ENCODE measurements around the gene TSPAN18. TPM values are rescaled to one million over a fixed set of nuclear protein-coding genes. Genes with fewer than 3 reads are reported as not detected.

The TSPAN18 gene
- total RNA-seq, 1 donor from 2014 or later: 46.4 TPM

DNA sequence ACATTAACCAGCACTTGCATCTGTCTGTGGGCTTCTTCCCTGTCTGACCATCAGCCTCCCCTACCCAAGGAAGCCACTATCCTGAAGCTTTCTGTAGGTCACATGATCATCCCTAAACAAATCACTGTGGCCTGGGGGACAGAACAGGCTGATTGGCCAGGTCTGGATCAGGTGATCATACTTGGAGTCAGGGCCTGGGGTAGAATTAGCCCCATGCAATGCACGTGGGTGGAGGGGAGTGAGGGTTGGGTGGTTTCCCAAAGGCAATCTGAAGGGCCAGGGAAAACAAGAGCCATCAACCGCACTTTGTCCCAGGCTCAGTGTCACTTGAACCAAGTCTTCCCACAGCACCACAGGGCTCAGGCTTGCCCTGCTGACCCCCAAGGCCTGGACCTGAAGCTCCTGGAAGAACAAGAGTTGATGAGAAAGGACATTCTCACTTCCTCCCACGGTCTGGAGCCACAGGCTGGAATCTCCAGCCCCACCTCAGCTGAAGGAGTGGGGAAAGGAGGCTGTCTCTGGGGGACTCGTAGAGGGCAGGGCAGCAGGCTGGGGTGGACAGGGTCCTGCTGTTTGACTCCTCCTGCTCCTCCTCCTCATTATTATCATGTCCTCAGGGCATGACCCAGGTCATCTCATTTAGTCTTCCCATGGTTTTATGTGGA is 31.5 kb upstream of the TSPAN18 start:
- ATAC-seq (no peak), DNase-seq (no peak)
- no peaks in the 10 kb centered on the region for H3K36me3 ChIP-seq
- TF ChIP-seq, protein P1, sequence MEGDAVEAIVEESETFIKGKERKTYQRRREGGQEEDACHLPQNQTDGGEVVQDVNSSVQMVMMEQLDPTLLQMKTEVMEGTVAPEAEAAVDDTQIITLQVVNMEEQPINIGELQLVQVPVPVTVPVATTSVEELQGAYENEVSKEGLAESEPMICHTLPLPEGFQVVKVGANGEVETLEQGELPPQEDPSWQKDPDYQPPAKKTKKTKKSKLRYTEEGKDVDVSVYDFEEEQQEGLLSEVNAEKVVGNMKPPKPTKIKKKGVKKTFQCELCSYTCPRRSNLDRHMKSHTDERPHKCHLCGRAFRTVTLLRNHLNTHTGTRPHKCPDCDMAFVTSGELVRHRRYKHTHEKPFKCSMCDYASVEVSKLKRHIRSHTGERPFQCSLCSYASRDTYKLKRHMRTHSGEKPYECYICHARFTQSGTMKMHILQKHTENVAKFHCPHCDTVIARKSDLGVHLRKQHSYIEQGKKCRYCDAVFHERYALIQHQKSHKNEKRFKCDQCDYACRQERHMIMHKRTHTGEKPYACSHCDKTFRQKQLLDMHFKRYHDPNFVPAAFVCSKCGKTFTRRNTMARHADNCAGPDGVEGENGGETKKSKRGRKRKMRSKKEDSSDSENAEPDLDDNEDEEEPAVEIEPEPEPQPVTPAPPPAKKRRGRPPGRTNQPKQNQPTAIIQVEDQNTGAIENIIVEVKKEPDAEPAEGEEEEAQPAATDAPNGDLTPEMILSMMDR (IDR thresholded peaks at IDR 0.05): no peak
- H3K4me1 ChIP-seq: no peaks in the 10 kb centered on the region
- no peak overlapping the region for H3K27ac ChIP-seq
- no peaks in the 10 kb centered on the region for H3K27me3 ChIP-seq
- H3K4me3 ChIP-seq: no peak overlapping the region
- intact Hi-C loops (cut with DNase I): no loop called here
- H3K9me3 ChIP-seq: no peaks in the 10 kb centered on the region

DNA sequence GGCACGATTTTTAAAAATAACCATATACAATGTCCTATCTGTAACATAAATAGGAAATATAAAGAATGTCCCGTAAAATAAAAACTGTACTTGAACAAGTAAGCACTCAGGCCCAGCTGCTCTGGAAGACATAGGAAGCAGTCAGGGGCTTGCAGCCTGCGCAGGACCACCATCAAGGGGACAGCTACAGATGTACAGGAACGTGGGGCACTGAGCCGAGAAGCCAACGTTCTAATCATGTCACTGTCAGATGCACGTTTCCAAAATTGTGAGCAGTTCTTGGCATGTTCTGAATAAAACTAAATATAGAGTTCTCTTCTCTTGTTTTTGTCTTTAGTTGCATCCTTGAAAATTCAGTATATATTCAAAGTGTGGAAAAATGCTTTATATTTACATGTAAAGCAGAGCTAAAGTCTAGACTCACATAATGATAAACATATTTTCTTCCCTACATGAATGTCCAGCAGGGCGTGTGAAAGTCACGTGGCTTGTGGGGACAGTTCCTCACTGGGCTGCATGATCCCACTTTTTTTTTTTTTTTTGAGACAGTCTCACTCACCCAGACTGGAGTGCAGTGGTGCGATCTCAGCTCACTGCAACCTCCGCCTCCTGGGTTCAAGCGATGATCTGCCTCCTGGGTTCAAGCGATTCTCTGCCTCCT is 28.4 kb upstream of the TSPAN18 start:
- no peaks in the 10 kb centered on the region for H3K27me3 ChIP-seq
- H3K4me3 ChIP-seq: no peak overlapping the region
- no peaks in the 10 kb centered on the region for H3K9me3 ChIP-seq
- H3K4me1 ChIP-seq: no peaks in the 10 kb centered on the region
- intact Hi-C loops (cut with DNase I): no loop called here
- DNase-seq (no peak), ATAC-seq (no peak)
- H3K36me3 ChIP-seq: no peaks in the 10 kb centered on the region
- H3K27ac ChIP-seq: no peak overlapping the region
- TF ChIP-seq, protein P1 (IDR thresholded peaks at IDR 0.05): no peak

DNA sequence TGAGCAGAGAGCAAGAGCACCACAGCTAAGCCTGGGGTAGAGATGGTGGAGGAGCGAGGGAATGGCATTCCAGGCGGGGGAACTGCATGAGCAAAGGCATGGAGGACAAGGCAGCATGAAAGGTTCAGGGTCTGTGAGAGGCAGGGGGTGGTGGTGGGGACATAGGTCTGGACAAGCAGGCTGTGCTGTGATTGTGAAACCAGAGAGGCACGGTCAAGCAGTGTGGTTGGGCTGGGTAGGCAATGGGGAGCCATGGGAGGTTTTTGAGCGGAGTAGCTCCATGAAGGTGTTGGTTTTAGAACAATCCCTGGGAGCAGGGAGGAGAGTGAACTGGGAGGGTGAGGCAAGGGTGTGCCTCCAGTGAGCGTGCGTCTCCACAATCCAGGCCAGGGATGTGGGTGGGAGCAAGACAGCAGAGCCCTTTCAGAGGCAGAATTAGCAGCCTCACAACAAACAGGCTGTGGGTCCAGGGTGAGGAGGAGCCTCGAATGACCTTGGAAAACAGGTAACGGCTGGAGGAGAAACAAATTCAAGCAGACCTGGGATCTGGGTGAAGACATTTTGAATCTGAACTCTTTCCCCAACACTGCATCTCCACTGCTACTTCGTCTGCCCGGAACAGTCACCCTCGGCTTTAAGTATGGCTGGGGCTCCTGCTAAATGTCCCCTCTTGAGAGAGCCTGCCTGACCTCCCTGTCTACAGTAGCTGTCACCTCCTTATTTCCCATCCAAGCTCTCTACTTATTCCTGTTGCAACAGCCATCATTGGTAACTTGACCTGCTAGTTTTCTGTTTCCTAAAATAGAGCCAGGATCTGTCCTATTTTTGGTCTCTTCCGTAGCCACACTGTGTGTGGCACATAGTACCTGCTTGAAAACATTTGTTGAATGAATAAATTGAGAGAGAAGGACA is 27.0 kb upstream of the TSPAN18 start:
- TF ChIP-seq, protein P1 (IDR thresholded peaks at IDR 0.05): no peak
- H3K9me3 ChIP-seq: no peaks in the 10 kb centered on the region
- no peaks in the 10 kb centered on the region for H3K36me3 ChIP-seq
- H3K27ac ChIP-seq: no peak overlapping the region
- intact Hi-C loops (cut with DNase I): no loop called here
- DNase-seq (no peak), ATAC-seq (no peak)
- H3K4me3 ChIP-seq: no peak overlapping the region
- H3K27me3 ChIP-seq: no peaks in the 10 kb centered on the region
- H3K4me1 ChIP-seq: no peaks in the 10 kb centered on the region

DNA sequence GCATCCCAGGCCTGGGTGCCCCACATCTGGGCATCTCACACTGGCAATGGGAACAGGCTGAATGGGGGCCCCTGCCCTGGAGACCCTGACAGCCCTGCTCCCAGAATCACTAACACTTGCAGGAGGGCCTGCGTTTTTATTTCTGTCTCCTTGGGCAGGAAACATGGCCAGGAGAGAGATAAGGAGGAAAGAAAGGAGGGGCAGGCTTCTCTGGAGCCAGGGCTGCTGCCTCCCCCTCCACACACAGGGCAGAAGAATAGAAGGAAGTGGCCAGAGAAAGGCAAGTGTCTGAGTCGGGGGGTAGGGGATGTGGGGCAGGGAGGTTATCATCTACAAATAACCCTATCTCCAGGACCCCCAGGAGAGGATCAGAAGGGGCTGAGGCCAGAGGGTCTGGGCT is 25.5 kb upstream of the TSPAN18 start:
- Histone ChIP-seq H3K4me1 (no peaks in the 10 kb centered on the region), H3K9me3 (no peaks in the 10 kb centered on the region), H3K27ac (no peak overlapping the region), H3K27me3 (no peaks in the 10 kb centered on the region), H3K4me3 (no peak overlapping the region), H3K36me3 (no peaks in the 10 kb centered on the region)
- TF ChIP-seq, protein P1 (IDR thresholded peaks at IDR 0.05): no peak
- intact Hi-C loops (cut with DNase I): no loop called here
- DNase-seq (no peak), ATAC-seq (no peak)

DNA sequence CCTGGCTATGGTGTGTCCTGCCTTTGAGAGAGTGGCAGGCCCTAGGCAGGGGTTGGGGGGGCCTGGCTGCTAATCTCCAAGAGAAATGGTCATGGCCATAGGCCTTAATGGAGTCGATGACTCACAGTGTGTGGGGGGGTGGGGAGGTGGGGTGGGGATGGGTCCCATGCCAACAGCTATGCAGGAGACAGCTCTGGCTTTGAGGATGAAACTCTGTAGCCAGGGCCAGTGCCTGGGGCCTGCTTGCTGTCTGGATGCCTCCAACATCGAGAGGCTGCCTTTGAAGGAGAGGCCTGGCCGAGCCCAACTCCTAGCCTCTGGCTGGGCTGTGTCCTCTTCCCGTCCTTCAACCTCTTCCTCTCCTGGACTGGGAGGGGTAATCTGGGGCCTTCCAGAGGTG is 23.9 kb upstream of the TSPAN18 start:
- intact Hi-C loops (cut with DNase I): no loop called here

More for the DNA sequence above, 23.9 kb upstream of the TSPAN18 start:
- no peak overlapping the region for H3K4me3 ChIP-seq
- TF ChIP-seq, protein P1 (IDR thresholded peaks at IDR 0.05): no peak
- no peaks in the 10 kb centered on the region for H3K27me3 ChIP-seq
- DNase-seq: no peak
- no peak overlapping the region for H3K27ac ChIP-seq
- no peaks in the 10 kb centered on the region for H3K9me3 ChIP-seq
- ATAC-seq: no peak
- H3K4me1 ChIP-seq: no peaks in the 10 kb centered on the region
- no peaks in the 10 kb centered on the region for H3K36me3 ChIP-seq
